ENCODE measurements around the gene FLRT3. TPM values are rescaled to one million over a fixed set of nuclear protein-coding genes. Genes with fewer than 3 reads are reported as not detected.

The FLRT3 gene
- total RNA-seq, 2 experiments from 2014 or later: not detected

GRCh38 chr20:14341801-14342200 is 4.4 kb upstream of the FLRT3 start:
- Histone ChIP-seq H3K9me2 (ENCODE audit: insufficient read depth, low read length) (no peaks in the 10 kb centered on the region), H3K4me3 (ENCODE audit: low read depth, low read length, poor library complexity, severe bottlenecking) (no peak overlapping the region), H3K79me2 (ENCODE audit: insufficient read depth, low read depth, low read length) (no peaks in the 10 kb centered on the region), H3K4me1 (ENCODE audit: insufficient read depth, low read length, poor library complexity, severe bottlenecking) (no peaks in the 10 kb centered on the region), H3K36me3 (ENCODE audit: insufficient read depth, low read length) (no peaks in the 10 kb centered on the region), H3K27ac (ENCODE audit: low read depth, low read length, poor library complexity, severe bottlenecking) (no peak overlapping the region), H3K9me3 (ENCODE audit: low read length) (no peaks in the 10 kb centered on the region), H4K20me1 (ENCODE audit: insufficient read depth, low read length) (no peaks in the 10 kb centered on the region), H3K4me2 (ENCODE audit: low read length) (no peak overlapping the region), H2AFZ (ENCODE audit: low read length) (no peak overlapping the region)
- no peak for DNase-seq (ENCODE audit: low spot score)
- intact Hi-C loops (cut with micrococcal nuclease; ENCODE audit: unreplicated experiment): no loop called here
- POLR2A ChIA-PET: no interaction called here
- TF ChIP-seq CTCF (conservative IDR thresholded peaks at IDR 0.05; ENCODE audit: low read length) (no peak), EZH2phosphoT487 (IDR thresholded peaks at IDR 0.05; ENCODE audit: borderline replicate concordance, low read depth, low read length) (no peak)
- CTCF ChIA-PET (ENCODE audit: unreplicated experiment): no interaction called here
- no TSS peak for BruUV-seq (replicated peaks)

GRCh38 chr20:14336686-14337085 is 726 bp downstream of the FLRT3 start:
- Histone ChIP-seq H2AFZ (ENCODE audit: low read length) (no peak overlapping the region), H3K4me1 (ENCODE audit: insufficient read depth, low read length, poor library complexity, severe bottlenecking) (no peaks in the 10 kb centered on the region), H3K79me2 (ENCODE audit: insufficient read depth, low read depth, low read length) (no peaks in the 10 kb centered on the region), H4K20me1 (ENCODE audit: insufficient read depth, low read length) (no peaks in the 10 kb centered on the region), H3K36me3 (ENCODE audit: insufficient read depth, low read length) (no peaks in the 10 kb centered on the region), H3K9me2 (ENCODE audit: insufficient read depth, low read length) (no peaks in the 10 kb centered on the region), H3K4me3 (ENCODE audit: low read depth, low read length, poor library complexity, severe bottlenecking) (no peak overlapping the region), H3K27ac (ENCODE audit: low read depth, low read length, poor library complexity, severe bottlenecking) (no peak overlapping the region), H3K4me2 (ENCODE audit: low read length) (no peak overlapping the region), H3K9me3 (ENCODE audit: low read length) (no peaks in the 10 kb centered on the region)
- DNase-seq (ENCODE audit: low spot score): no peak
- ChIA-PET CTCF (ENCODE audit: unreplicated experiment) (no interaction called here), POLR2A (interaction anchor here (1.0 kb wide), 1 partner anchor 20 kb away, joined by 3 read pairs; no protein-coding TSS in a partner anchor)
- TF ChIP-seq CTCF (conservative IDR thresholded peaks at IDR 0.05; ENCODE audit: low read length) (no peak), EZH2phosphoT487 (IDR thresholded peaks at IDR 0.05; ENCODE audit: borderline replicate concordance, low read depth, low read length) (no peak)
- BruUV-seq (replicated peaks): no TSS peak
- intact Hi-C loops (cut with micrococcal nuclease; ENCODE audit: unreplicated experiment): no loop called here

- CTCF ChIA-PET (ENCODE audit: unreplicated experiment): no interaction called here
- H3K4me1 ChIP-seq (ENCODE audit: insufficient read depth, low read length, poor library complexity, severe bottlenecking): no peaks in the 10 kb centered on the region
Measured at GRCh38 chr20:14335052-14335451, 2.4 kb downstream of the FLRT3 start.

More at GRCh38 chr20:14335052-14335451, 2.4 kb downstream of the FLRT3 start:
- Histone ChIP-seq H2AFZ (ENCODE audit: low read length) (no peak overlapping the region), H3K36me3 (ENCODE audit: insufficient read depth, low read length) (no peaks in the 10 kb centered on the region), H4K20me1 (ENCODE audit: insufficient read depth, low read length) (no peaks in the 10 kb centered on the region), H3K4me2 (ENCODE audit: low read length) (no peak overlapping the region), H3K9me3 (ENCODE audit: low read length) (no peaks in the 10 kb centered on the region), H3K79me2 (ENCODE audit: insufficient read depth, low read depth, low read length) (no peaks in the 10 kb centered on the region), H3K4me3 (ENCODE audit: low read depth, low read length, poor library complexity, severe bottlenecking) (no peak overlapping the region), H3K27ac (ENCODE audit: low read depth, low read length, poor library complexity, severe bottlenecking) (no peak overlapping the region), H3K9me2 (ENCODE audit: insufficient read depth, low read length) (no peaks in the 10 kb centered on the region)
- POLR2A ChIA-PET: no interaction called here
- intact Hi-C loops (cut with micrococcal nuclease; ENCODE audit: unreplicated experiment): no loop called here
- no TSS peak for BruUV-seq (replicated peaks)
- no peak for TF ChIP-seq EZH2phosphoT487 (IDR thresholded peaks at IDR 0.05; ENCODE audit: borderline replicate concordance, low read depth, low read length)
- no peak for DNase-seq (ENCODE audit: low spot score)
